ENCODE measurements around the gene DDX41. TPM values are rescaled to one million over a fixed set of nuclear protein-coding genes. Genes with fewer than 3 reads are reported as not detected.
"Not testable (repeated sequence)": the region's sequence is repeated elsewhere in the genome, so short reads cannot be mapped to it uniquely, and the experiment has no call there.

The DDX41 gene
- total and polyA plus RNA-seq, 5 donors from 2014 or later: 41.8 to 73.2 (median 46.5) TPM

DNA sequence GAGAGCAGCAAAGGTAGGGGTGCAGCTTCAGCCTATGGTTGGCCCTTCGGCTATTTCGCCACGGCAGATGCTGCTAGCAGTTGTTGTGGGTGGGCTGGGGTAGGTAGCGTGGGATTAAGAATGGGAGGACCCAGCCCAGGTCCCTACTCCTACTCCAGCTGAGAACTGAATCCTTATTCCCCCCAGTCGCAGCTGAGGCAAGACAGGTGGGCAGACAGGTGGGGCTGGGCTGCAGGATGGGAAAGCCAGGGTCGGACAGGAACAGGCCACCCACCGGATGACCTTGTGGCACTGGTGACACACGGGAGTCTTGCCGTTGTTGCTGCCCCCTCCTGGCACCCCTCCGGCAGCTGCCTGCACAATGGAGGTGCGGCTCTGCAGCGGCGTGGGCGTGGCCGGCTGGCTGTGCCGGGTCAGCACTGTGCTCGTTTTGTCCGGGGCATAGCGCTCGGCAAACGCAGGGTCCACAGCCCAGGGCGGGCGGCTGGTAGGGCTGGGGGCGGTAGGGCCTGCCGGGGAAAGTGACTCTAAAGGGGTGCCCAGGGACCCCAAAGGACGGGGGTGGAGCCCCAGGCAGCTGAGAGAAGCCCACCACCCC is 27.5 kb downstream of the DDX41 start:
- ATAC-seq (ENCODE audit: low read depth in 2 of 2): no peak
- H3K4me1 Mint-ChIP-seq: peaks cover 0 to 9% (median 4%) of the 10 kb centered on the region in 4 donors
- no peak overlapping the region for H3K4me3 Mint-ChIP-seq
- H3K27ac Mint-ChIP-seq: no peak overlapping the region
- peaks cover 0 to 1% (median 0%) of the 10 kb centered on the region in 7 donors for H3K9me3 Mint-ChIP-seq
- no peaks in the 10 kb centered on the region for H3K36me3 ChIP-seq (ENCODE audit: control insufficient read depth, insufficient read depth, low read length)
- peaks cover 16% of the 10 kb centered on the region for H3K36me3 Mint-ChIP-seq
- no peak overlapping the region for H3K4me3 ChIP-seq (ENCODE audit: low read depth, low read length)
- no peak overlapping the region for H3K27ac ChIP-seq (ENCODE audit: insufficient read depth, low read length, poor library complexity, severe bottlenecking)
- no peak for DNase-seq
- H3K27me3 Mint-ChIP-seq: no peaks in the 10 kb centered on the region
- H3K9me3 ChIP-seq (ENCODE audit: control insufficient read depth in 2 of 2, low read length in 2 of 2): no peaks in the 10 kb centered on the region
- H3K4me1 ChIP-seq (ENCODE audit: control insufficient read depth, insufficient read depth, low read length, poor library complexity, severe bottlenecking): no peaks in the 10 kb centered on the region
- no peaks in the 10 kb centered on the region for H3K27me3 ChIP-seq (ENCODE audit: control insufficient read depth, insufficient read depth, low read length)

GRCh38 chr5:177487975-177488374 is 28.8 kb downstream of the DDX41 start:
- peaks cover 0 to 1% (median 0%) of the 10 kb centered on the region in 7 donors for H3K9me3 Mint-ChIP-seq
- H3K27ac ChIP-seq (ENCODE audit: insufficient read depth, low read length, poor library complexity, severe bottlenecking): no peak overlapping the region
- no peaks in the 10 kb centered on the region for H3K27me3 Mint-ChIP-seq
- H3K27ac Mint-ChIP-seq: no peak overlapping the region
- ATAC-seq (ENCODE audit: low read depth in 2 of 2) (no peak), DNase-seq (no peak)
- no peak overlapping the region for H3K4me3 ChIP-seq (ENCODE audit: low read depth, low read length)
- peaks cover 0 to 5% (median 2%) of the 10 kb centered on the region in 4 donors for H3K4me1 Mint-ChIP-seq
- no peaks in the 10 kb centered on the region for H3K9me3 ChIP-seq (ENCODE audit: control insufficient read depth in 2 of 2, low read length in 2 of 2)
- no peaks in the 10 kb centered on the region for H3K27me3 ChIP-seq (ENCODE audit: control insufficient read depth, insufficient read depth, low read length)
- no peaks in the 10 kb centered on the region for H3K36me3 ChIP-seq (ENCODE audit: control insufficient read depth, insufficient read depth, low read length)
- H3K36me3 Mint-ChIP-seq: peaks cover 16% of the 10 kb centered on the region
- H3K4me3 Mint-ChIP-seq: no peak overlapping the region
- no peaks in the 10 kb centered on the region for H3K4me1 ChIP-seq (ENCODE audit: control insufficient read depth, insufficient read depth, low read length, poor library complexity, severe bottlenecking)

DNA sequence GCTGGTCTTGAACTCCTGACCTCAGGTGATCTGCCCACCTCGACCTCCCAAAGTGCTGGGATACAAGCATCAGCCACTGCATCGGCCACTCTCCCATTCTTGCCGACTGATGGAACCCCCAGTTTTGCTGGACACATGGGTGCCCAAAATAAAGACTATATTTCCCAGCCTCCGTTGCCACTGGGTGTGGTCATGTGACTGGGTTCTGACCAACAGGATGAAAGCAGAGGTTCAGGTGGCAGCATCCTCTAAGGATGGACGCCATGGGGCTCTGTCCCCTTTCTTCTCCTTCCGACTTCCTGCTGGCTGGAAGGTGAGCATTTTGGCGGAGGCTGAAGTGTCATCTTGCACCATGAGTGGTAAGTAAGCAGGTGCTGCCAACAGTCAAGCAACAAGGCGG is 29.6 kb downstream of the DDX41 start:
- H3K4me1 Mint-ChIP-seq: peaks cover 0 to 2% (median 0%) of the 10 kb centered on the region in 4 donors
- Histone ChIP-seq H3K27ac (ENCODE audit: insufficient read depth, low read length, poor library complexity, severe bottlenecking) (no peak overlapping the region), H3K4me3 (ENCODE audit: low read depth, low read length) (no peak overlapping the region), H3K9me3 (ENCODE audit: control insufficient read depth in 2 of 2, low read length in 2 of 2) (no peaks in the 10 kb centered on the region), H3K27me3 (ENCODE audit: control insufficient read depth, insufficient read depth, low read length) (no peaks in the 10 kb centered on the region), H3K4me1 (ENCODE audit: control insufficient read depth, insufficient read depth, low read length, poor library complexity, severe bottlenecking) (no peaks in the 10 kb centered on the region), H3K36me3 (ENCODE audit: control insufficient read depth, insufficient read depth, low read length) (no peaks in the 10 kb centered on the region)
- DNase-seq (no peak), ATAC-seq (ENCODE audit: low read depth in 2 of 2) (no peak)
- H3K36me3 Mint-ChIP-seq: peaks cover 12% of the 10 kb centered on the region
- H3K27ac Mint-ChIP-seq: no peak overlapping the region
- H3K27me3 Mint-ChIP-seq: no peaks in the 10 kb centered on the region
- peaks cover 0 to 1% (median 0%) of the 10 kb centered on the region in 7 donors for H3K9me3 Mint-ChIP-seq
- H3K4me3 Mint-ChIP-seq: no peak overlapping the region

GRCh38 chr5:177486256-177486655 is 30.5 kb downstream of the DDX41 start:
- H3K36me3 Mint-ChIP-seq: peaks cover 12% of the 10 kb centered on the region
- Histone ChIP-seq H3K27me3 (ENCODE audit: control insufficient read depth, insufficient read depth, low read length) (no peaks in the 10 kb centered on the region), H3K27ac (ENCODE audit: insufficient read depth, low read length, poor library complexity, severe bottlenecking) (no peak overlapping the region), H3K4me1 (ENCODE audit: control insufficient read depth, insufficient read depth, low read length, poor library complexity, severe bottlenecking) (no peaks in the 10 kb centered on the region), H3K9me3 (ENCODE audit: control insufficient read depth in 2 of 2, low read length in 2 of 2) (no peaks in the 10 kb centered on the region), H3K4me3 (ENCODE audit: low read depth, low read length) (no peak overlapping the region), H3K36me3 (ENCODE audit: control insufficient read depth, insufficient read depth, low read length) (no peaks in the 10 kb centered on the region)
- H3K4me3 Mint-ChIP-seq: no peak overlapping the region
- DNase-seq: no peak
- no peak for ATAC-seq (ENCODE audit: low read depth in 2 of 2)
- no peak overlapping the region for H3K27ac Mint-ChIP-seq
- peaks cover 0 to 2% (median 0%) of the 10 kb centered on the region in 4 donors for H3K4me1 Mint-ChIP-seq
- H3K9me3 Mint-ChIP-seq: peaks cover 0 to 1% (median 0%) of the 10 kb centered on the region in 7 donors
- H3K27me3 Mint-ChIP-seq: no peaks in the 10 kb centered on the region

GRCh38 chr5:177485753-177486152 is 31.0 kb downstream of the DDX41 start:
- not testable (repeated sequence) for H3K27ac ChIP-seq (ENCODE audit: insufficient read depth, low read length, poor library complexity, severe bottlenecking); H3K4me1 Mint-ChIP-seq; H3K4me1 ChIP-seq (ENCODE audit: control insufficient read depth, insufficient read depth, low read length, poor library complexity, severe bottlenecking); DNase-seq; H3K9me3 Mint-ChIP-seq; H3K9me3 ChIP-seq (ENCODE audit: control insufficient read depth in 2 of 2, low read length in 2 of 2); H3K27me3 ChIP-seq (ENCODE audit: control insufficient read depth, insufficient read depth, low read length); H3K27ac Mint-ChIP-seq; H3K27me3 Mint-ChIP-seq; H3K4me3 ChIP-seq (ENCODE audit: low read depth, low read length); ATAC-seq (ENCODE audit: low read depth in 2 of 2); H3K36me3 ChIP-seq (ENCODE audit: control insufficient read depth, insufficient read depth, low read length); H3K4me3 Mint-ChIP-seq
- peaks cover 12% of the 10 kb centered on the region for H3K36me3 Mint-ChIP-seq

- H3K36me3 Mint-ChIP-seq: peaks cover 12% of the 10 kb centered on the region
- no peak overlapping the region for H3K4me3 ChIP-seq (ENCODE audit: low read depth, low read length)
- H3K27ac ChIP-seq (ENCODE audit: insufficient read depth, low read length, poor library complexity, severe bottlenecking): no peak overlapping the region
- H3K9me3 ChIP-seq (ENCODE audit: control insufficient read depth in 2 of 2, low read length in 2 of 2): no peaks in the 10 kb centered on the region
- H3K4me3 Mint-ChIP-seq: no peak overlapping the region
- H3K4me1 Mint-ChIP-seq: peaks cover 0 to under 1% (median 0%) of the 10 kb centered on the region in 4 donors
- H3K27me3 Mint-ChIP-seq: no peaks in the 10 kb centered on the region
- H3K4me1 ChIP-seq (ENCODE audit: control insufficient read depth, insufficient read depth, low read length, poor library complexity, severe bottlenecking): no peaks in the 10 kb centered on the region
- H3K36me3 ChIP-seq (ENCODE audit: control insufficient read depth, insufficient read depth, low read length): no peaks in the 10 kb centered on the region
- no peaks in the 10 kb centered on the region for H3K27me3 ChIP-seq (ENCODE audit: control insufficient read depth, insufficient read depth, low read length)
- ATAC-seq (ENCODE audit: low read depth in 2 of 2): no peak
- H3K27ac Mint-ChIP-seq: peak overlapping the region in 1 of 3 donors; percentile 2
- H3K9me3 Mint-ChIP-seq: peaks cover 0 to 1% (median 0%) of the 10 kb centered on the region in 7 donors
- DNase-seq: no peak
These were observed 31.7 kb downstream of the DDX41 start for GRCh38 chr5:177484902-177485549.

- no peak overlapping the region for H3K4me3 ChIP-seq (ENCODE audit: low read depth, low read length)
- no peaks in the 10 kb centered on the region for H3K27me3 ChIP-seq (ENCODE audit: control insufficient read depth, insufficient read depth, low read length)
- H3K27ac Mint-ChIP-seq: peak overlapping the region in 1 of 3 donors; percentile 2
- DNase-seq (no peak), ATAC-seq (ENCODE audit: low read depth in 2 of 2) (no peak)
- H3K9me3 ChIP-seq (ENCODE audit: control insufficient read depth in 2 of 2, low read length in 2 of 2): no peaks in the 10 kb centered on the region
- no peak overlapping the region for H3K27ac ChIP-seq (ENCODE audit: insufficient read depth, low read length, poor library complexity, severe bottlenecking)
- peaks cover 0 to 1% (median 0%) of the 10 kb centered on the region in 7 donors for H3K9me3 Mint-ChIP-seq
- peaks cover 0 to 3% (median 0%) of the 10 kb centered on the region in 4 donors for H3K4me1 Mint-ChIP-seq
- H3K4me1 ChIP-seq (ENCODE audit: control insufficient read depth, insufficient read depth, low read length, poor library complexity, severe bottlenecking): no peaks in the 10 kb centered on the region
- H3K27me3 Mint-ChIP-seq: no peaks in the 10 kb centered on the region
- H3K36me3 ChIP-seq (ENCODE audit: control insufficient read depth, insufficient read depth, low read length): no peaks in the 10 kb centered on the region
- H3K36me3 Mint-ChIP-seq: peaks cover 12% of the 10 kb centered on the region
- no peak overlapping the region for H3K4me3 Mint-ChIP-seq
These were observed 32.5 kb downstream of the DDX41 start for GRCh38 chr5:177483994-177484901.

All from CD4-positive, CD25-positive, alpha-beta regulatory T cell (primary cell).